NCI-H526 (cell line): ENCODE results near the gene PANK1.

Experiments used
- DNase-seq, 2 experiments: peaks; one replicate each; lab custom pipeline; 2025; lab: John Stamatoyannopoulos, UW

The PANK1 gene

GRCh38 chr10:89651916-89652573 lies 7.0 kb upstream of the PANK1 start:
- no peak for DNase-seq

GRCh38 chr10:89651205-89651915 lies 6.3 kb upstream of the PANK1 start:
- DNase-seq = no peak

- DNase-seq = no peak
These were observed 4.0 kb upstream of the PANK1 start for GRCh38 chr10:89649051-89649450.

GRCh38 chr10:89648074-89648473 lies 3.0 kb upstream of the PANK1 start:
- DNase-seq = no peak

- DNase-seq = no peak
These were observed 2.0 kb upstream of the PANK1 start for GRCh38 chr10:89646889-89647657.

GRCh38 chr10:89645742-89646172 lies 715 bp upstream of the PANK1 start:
- DNase-seq = peak in 1 of 2 experiments; percentile 37

GRCh38 chr10:89644691-89644966 lies 413 bp downstream of the PANK1 start:
- peak in 1 of 2 experiments; percentile 58 for DNase-seq

GRCh38 chr10:89643812-89644690 lies 991 bp downstream of the PANK1 start:
- peak; percentile 87 to 91 for DNase-seq

GRCh38 chr10:89643431-89643811 lies 1.6 kb downstream of the PANK1 start:
- no peak for DNase-seq

GRCh38 chr10:89642193-89642592 lies 2.8 kb downstream of the PANK1 start:
- DNase-seq = no peak

GRCh38 chr10:89640241-89640640 lies 4.8 kb downstream of the PANK1 start:
- no peak for DNase-seq

- DNase-seq = no peak
These were observed 5.7 kb downstream of the PANK1 start for GRCh38 chr10:89639326-89639725.

GRCh38 chr10:89637113-89637512 lies 7.9 kb downstream of the PANK1 start:
- no peak for DNase-seq

GRCh38 chr10:89634637-89635036 lies 10.4 kb downstream of the PANK1 start:
- no peak for DNase-seq

GRCh38 chr10:89633484-89633883 lies 11.6 kb downstream of the PANK1 start:
- DNase-seq = no peak

GRCh38 chr10:89632824-89633223 lies 12.2 kb downstream of the PANK1 start:
- no peak for DNase-seq

- DNase-seq = no peak
These were observed 17.2 kb downstream of the PANK1 start for GRCh38 chr10:89627830-89628229.

- no peak for DNase-seq
These were observed 19.8 kb downstream of the PANK1 start for GRCh38 chr10:89625041-89625765.

- no peak for DNase-seq
These were observed 21.0 kb downstream of the PANK1 start for GRCh38 chr10:89624020-89624419.

GRCh38 chr10:89622151-89622550 lies 22.9 kb downstream of the PANK1 start:
- no peak for DNase-seq

- DNase-seq = no peak
These were observed 23.6 kb downstream of the PANK1 start for GRCh38 chr10:89621438-89621837.
